GM12801 (cell line): ENCODE data around the gene MSL1.

Experiments
- TF ChIP-seq, protein P1 (sequence below): IDR thresholded peaks from one replicate; pipeline ENCODE4 v1.5.1; 2011; ENCODE audit warnings: control low read depth; ENCODE audit not compliant: insufficient read length; ENCODE audit errors: extremely low read depth

Gene MSL1

DNA sequence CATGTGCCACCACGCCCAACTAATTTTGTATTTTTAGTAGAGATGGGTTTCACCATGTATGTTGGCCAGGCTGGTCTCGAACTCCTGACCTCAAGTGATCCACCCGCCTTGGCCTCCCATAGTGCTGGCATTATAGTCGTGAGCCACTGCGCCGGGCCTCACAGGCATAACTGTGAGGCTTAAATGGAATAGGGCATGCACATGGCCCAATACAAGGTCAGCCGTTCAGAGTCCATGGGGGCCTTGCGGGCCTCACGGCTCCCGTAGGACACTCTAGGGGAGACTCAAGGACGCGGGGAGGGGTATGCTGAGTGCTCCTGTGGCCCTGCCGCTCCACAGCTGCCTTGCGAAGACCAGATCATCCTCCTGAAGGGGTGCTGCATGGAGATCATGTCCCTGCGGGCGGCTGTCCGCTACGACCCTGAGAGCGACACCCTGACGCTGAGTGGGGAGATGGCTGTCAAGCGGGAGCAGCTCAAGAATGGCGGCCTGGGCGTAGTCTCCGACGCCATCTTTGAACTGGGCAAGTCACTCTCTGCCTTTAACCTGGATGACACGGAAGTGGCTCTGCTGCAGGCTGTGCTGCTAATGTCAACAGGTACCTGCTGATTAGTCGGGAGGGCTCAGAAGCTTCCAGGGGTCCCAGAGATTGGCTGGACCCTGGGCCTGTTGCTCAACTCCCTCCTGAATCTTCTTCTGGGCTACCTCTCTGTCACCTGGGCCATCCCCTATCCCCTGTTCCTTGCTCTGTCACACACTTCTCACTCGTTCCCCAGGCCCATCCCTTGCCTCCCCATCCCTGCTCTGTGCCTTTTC lies 33.7 kb upstream of the MSL1 start:
- TF ChIP-seq, protein P1, sequence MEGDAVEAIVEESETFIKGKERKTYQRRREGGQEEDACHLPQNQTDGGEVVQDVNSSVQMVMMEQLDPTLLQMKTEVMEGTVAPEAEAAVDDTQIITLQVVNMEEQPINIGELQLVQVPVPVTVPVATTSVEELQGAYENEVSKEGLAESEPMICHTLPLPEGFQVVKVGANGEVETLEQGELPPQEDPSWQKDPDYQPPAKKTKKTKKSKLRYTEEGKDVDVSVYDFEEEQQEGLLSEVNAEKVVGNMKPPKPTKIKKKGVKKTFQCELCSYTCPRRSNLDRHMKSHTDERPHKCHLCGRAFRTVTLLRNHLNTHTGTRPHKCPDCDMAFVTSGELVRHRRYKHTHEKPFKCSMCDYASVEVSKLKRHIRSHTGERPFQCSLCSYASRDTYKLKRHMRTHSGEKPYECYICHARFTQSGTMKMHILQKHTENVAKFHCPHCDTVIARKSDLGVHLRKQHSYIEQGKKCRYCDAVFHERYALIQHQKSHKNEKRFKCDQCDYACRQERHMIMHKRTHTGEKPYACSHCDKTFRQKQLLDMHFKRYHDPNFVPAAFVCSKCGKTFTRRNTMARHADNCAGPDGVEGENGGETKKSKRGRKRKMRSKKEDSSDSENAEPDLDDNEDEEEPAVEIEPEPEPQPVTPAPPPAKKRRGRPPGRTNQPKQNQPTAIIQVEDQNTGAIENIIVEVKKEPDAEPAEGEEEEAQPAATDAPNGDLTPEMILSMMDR: no peak

DNA sequence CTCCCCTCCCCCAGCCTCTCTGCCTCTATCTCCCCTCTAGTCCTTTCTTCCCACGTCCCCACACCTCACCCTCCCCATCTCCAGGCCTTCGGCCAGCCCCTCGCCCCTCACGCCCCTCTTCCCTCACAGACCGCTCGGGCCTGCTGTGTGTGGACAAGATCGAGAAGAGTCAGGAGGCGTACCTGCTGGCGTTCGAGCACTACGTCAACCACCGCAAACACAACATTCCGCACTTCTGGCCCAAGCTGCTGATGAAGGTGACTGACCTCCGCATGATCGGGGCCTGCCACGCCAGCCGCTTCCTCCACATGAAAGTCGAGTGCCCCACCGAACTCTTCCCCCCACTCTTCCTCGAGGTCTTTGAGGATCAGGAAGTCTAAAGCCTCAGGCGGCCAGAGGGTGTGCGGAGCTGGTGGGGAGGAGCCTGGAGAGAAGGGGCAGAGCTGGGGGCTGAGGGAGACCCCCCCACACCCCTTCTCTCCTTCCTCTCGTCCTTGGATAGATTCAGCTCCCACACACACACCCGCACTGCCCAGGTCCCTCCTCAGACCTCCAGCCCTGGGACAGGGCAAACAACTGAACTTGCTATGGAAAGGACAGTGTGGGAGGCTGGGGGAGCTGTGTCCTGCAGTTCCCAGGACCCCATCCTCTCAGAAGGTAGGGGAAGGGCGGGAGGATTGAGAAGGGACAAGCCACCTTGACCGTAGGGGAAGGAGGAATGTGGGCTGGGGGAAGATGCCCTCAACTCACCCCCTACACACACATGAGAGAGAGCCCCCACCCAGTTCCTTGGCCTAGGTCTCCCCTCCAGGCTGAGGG lies 32.5 kb upstream of the MSL1 start:
- TF ChIP-seq, protein P1: no peak

DNA sequence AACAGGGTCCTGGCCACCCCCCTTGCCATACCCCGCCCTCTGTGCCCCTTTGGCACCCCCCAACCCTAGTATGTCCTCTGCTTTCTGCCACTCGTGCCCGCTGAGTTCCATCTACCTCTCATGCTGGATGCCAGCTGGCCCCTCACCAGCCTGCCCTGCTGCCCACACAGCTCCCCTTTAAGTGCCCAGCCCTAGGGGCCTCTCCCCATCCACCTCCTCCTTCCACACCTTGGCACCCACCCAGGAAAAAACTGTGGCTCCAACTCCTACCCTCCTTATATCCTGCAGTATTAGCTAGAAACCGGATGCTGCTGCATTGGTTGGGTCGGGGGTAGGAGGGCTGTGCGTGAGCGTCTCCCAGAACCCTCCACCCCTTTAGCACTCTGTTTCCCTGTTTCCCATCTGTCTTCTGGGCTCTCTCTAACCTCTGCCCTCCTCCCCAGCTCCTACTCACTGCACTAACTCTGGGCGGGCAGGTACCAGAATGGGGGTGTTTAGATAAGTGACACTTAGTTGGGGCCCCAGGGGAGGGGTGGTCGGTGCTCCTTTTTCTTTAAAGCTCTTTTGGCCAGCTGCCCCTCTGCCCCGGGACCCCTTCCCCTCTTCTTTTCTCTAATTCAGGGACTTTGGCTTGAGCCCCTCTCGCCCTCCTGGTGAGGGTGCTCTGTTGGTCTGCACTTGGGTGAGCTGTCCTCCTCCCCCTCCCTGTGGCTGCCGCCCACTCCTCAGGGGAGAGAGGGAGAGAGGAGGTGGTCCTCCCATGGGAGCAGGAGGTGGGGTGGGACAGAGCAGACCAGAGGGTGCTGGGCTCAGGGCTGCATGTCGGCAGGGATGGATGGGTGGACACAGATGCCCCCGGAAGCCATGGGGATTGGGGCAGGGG lies 31.3 kb upstream of the MSL1 start:
- TF ChIP-seq, protein P1: no peak

DNA sequence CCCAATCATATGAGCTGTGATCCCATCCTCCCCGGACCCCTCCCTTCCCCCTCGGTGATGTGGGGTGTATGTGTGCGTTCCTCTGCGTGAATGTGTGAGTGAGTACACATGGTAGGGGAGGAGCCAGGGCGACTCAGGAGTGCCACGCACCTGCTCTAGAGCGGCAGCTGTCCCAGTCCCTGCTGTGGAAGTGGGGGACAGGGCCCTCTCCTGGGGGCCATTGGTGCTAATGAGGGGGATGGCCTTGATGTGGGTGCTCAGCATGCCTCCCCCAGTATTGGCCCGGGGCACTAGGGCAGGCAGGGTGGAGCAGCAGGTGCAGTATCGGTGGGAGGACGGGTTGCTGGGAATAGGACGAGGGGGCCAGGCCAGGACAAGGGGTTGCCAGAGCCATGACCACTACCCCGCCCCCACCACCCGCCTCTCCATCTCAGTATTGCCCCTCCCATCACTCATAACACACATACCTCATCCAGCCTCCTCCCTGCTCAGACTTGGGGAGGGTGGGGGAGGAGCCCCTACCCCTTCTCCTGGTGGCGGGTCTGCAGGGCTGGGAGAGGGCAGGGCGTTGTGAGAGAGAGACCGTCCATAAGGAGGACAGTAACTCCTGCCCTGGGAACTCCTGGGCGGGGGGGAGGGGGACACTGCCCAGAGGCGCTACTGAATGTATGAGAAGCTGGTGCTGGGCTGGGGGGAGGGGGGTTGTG lies 29.9 kb upstream of the MSL1 start:
- TF ChIP-seq, protein P1: no peak

DNA sequence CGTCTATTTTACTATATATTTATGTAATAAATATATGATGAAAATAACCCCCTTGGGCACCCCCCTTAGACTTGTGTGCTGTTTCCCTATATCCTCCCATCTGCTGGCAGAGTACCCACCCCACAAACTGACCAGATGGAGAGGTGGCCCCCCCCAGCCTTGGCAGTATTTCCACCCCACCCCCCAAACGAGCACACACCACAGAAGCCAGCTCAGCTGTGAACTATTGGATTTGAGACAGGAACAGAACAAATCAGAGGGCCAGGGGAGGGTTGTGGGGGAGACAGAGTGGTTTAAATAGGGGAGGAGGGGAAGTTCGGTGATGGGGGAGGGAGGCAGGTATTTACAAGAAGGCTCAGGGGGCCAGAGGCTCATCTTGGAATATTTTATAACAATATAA lies 29.2 kb upstream of the MSL1 start:
- TF ChIP-seq, protein P1: no peak

DNA sequence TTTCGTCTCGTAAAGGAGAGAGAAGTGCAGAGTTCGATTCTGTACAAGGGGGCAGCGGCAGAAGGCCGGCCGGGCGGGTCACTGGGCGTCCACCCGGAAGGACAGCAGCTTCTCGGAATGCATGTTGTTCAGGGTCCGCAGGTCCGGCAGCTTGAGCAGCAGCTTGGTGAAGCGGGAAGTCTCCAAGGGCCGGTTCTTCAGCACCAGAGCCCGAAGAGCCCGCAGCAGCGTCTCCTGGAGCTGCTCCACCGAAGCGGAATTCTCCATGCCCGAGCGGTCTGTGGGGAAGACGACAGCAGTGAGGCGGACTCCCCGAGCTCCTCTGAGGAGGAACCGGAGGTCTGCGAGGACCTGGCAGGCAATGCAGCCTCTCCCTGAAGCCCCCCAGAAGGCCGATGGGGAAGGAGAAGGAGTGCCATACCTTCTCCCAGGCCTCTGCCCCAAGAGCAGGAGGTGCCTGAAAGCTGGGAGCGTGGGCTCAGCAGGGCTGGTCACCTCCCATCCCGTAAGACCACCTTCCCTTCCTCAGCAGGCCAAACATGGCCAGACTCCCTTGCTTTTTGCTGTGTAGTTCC lies 28.7 kb upstream of the MSL1 start:
- TF ChIP-seq, protein P1: no peak
